Uterus (tissue), 4 donors: ENCODE data around the gene IL1RAPL2. TPM values are rescaled to one million over a fixed set of nuclear protein-coding genes. Genes with fewer than 3 reads are reported as not detected.
"Not testable (repeated sequence)": the region's sequence is repeated elsewhere in the genome, so short reads cannot be mapped to it uniquely, and the experiment has no call there.

Experiments used
- DNase-seq, 2 donors: peaks; one replicate each; pipeline ENCODE4 v3.0.0-alpha.2; 2019 to 2020
- H3K27ac ChIP-seq, 2 donors: fragments of 200-600 bp; sonication (generic); 1 replicate in 1 of 2; 2 replicates in 1 of 2; pipeline ENCODE4 v1.5.1; 2016 to 2018
- H3K27me3 ChIP-seq, 2 donors: fragments of 200-600 bp; sonication (generic); one replicate each; pipeline ENCODE4 v1.5.1; 2018 to 2019; ENCODE audit warnings: control low read depth in 1 of 2
- H3K36me3 ChIP-seq, 2 donors: fragments of 200-600 bp; sonication (generic); one replicate each; pipeline ENCODE4 v1.5.1; 2019; ENCODE audit warnings: control low read depth in 1 of 2
- H3K4me1 ChIP-seq, 2 donors: fragments of 200-600 bp; sonication (generic); one replicate each; pipeline ENCODE4 v1.5.1; 2018 to 2019; ENCODE audit warnings: control low read depth in 1 of 2
- H3K4me3 ChIP-seq, 2 donors: fragments of 200-600 bp; sonication (generic); 1 replicate in 1 of 2; 2 replicates in 1 of 2; pipeline ENCODE4 v1.5.1; 2018 to 2019; ENCODE audit warnings: mild to moderate bottlenecking in 1 of 2
- H3K9me3 ChIP-seq, 2 donors: fragments of 200-600 bp; sonication (generic); one replicate each; pipeline ENCODE4 v1.5.1; 2019; ENCODE audit warnings: control low read depth in 1 of 2
- POLR2A ChIP-seq, 2 donors: fragments of 450-650 bp; IDR thresholded peaks; one replicate each; pipeline ENCODE4 v1.6.1; 2016; ENCODE audit warnings: antibody characterized with exemption in 2 of 2, mild to moderate bottlenecking in 1 of 2, moderate library complexity in 1 of 2
- intact Hi-C: fragments of 100-400 bp; cut with DNase I; formaldehyde crosslinking; loops from one replicate; pipeline ENCODE4 v1.15.1; 2023; ENCODE audit warnings: low total_unique reads
- total RNA-seq, 4 donors: library from RNA; depleted of rRNA in 3 of 4; stranded (reverse); fragments of >200 nt in 3 of 4; gene quantifications; one replicate each; pipeline versions ENCODE4 v1.1.0 to v1.2.4, GENCODE V29; 2014 to 2023
- TF ChIP-seq, protein P1 (sequence below), 4 experiments: fragments of 200-600 bp in 2 of 4; fragments of 450-650 bp in 2 of 4; sonication (generic) in 2 of 4; IDR thresholded peaks; one replicate each; pipeline ENCODE4 v1.5.1; 2016 to 2019; ENCODE audit warnings: antibody characterized with exemption in 4 of 4, mild to moderate bottlenecking in 2 of 4, moderate library complexity in 1 of 4
- donor health status: DM: yes; HTN: yes; CAD: no.

The IL1RAPL2 gene
- total RNA-seq, 4 donors from 2014 or later = 2.1 TPM; not detected in 3

DNA sequence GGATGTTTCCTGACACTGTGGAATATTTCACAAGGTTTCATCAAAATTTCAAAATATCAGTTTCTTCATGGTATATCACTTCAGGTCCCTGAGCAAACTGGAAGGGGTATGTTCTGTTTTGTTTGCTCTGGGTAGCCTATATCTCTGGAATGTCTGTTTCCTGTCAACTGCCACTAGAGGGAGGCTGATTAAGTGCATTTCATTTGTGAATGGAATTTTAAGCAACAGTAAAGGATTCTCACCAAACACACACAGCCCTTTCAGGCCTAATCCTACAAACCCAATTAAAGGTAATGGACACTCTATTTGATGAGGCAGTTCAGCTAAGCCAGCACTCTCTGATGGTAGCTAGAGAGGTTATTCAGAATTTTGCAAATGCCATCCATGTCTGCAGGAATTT is 347.3 kb downstream of the IL1RAPL2 start:
- Histone ChIP-seq H3K27me3 (no peaks in the 10 kb centered on the region), H3K4me1 (no peaks in the 10 kb centered on the region), H3K36me3 (no peaks in the 10 kb centered on the region), H3K27ac (no peak overlapping the region), H3K4me3 (no peak overlapping the region), H3K9me3 (no peaks in the 10 kb centered on the region)
- TF ChIP-seq, protein P1, sequence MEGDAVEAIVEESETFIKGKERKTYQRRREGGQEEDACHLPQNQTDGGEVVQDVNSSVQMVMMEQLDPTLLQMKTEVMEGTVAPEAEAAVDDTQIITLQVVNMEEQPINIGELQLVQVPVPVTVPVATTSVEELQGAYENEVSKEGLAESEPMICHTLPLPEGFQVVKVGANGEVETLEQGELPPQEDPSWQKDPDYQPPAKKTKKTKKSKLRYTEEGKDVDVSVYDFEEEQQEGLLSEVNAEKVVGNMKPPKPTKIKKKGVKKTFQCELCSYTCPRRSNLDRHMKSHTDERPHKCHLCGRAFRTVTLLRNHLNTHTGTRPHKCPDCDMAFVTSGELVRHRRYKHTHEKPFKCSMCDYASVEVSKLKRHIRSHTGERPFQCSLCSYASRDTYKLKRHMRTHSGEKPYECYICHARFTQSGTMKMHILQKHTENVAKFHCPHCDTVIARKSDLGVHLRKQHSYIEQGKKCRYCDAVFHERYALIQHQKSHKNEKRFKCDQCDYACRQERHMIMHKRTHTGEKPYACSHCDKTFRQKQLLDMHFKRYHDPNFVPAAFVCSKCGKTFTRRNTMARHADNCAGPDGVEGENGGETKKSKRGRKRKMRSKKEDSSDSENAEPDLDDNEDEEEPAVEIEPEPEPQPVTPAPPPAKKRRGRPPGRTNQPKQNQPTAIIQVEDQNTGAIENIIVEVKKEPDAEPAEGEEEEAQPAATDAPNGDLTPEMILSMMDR (IDR thresholded peaks at IDR 0.05) = peak in 1 of 4 experiments; percentile 14
- no peak for TF ChIP-seq POLR2A (IDR thresholded peaks at IDR 0.05)
- intact Hi-C loops = no loop called here
- DNase-seq = no peak

DNA sequence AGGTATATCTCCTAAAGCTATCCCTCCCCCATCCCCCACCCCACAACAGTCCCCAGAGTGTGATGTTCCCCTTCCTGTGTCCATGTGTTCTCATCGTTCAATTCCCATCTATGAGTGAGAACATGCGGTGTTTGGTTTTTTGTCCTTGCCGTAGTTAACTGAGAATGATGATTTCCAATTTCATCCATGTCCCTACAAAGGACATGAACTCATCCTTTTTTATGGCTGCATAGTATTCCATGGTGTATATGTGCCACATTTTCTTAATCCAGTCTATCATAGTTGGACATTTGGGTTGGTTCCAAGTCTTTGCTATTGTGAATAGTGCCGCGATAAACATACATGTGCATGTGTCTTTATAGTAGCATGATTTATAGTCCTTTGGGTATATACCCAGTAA is 348.7 kb downstream of the IL1RAPL2 start:
- H3K27me3 ChIP-seq, H3K9me3 ChIP-seq, H3K4me3 ChIP-seq, H3K36me3 ChIP-seq, intact Hi-C loops, H3K27ac ChIP-seq, DNase-seq, H3K4me1 ChIP-seq: not testable (repeated sequence)

DNA sequence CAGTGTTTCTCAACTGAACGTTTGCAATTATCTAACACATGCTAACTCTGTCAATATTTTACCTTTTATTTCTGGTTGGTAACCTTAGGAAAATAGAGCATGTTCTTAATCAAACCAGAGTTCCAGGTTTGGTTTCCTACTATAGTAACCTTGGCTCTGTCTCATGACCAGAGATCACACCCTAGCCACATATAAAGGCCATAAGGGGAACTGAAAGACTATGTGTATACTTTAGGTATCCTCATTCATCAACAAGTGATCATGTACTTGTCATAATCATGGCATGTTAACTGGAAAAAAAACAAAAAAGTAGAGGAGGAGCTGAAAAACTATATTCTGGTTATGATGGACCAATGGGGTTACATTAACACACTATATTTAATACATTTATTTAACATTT is 352.1 kb downstream of the IL1RAPL2 start:
- TF ChIP-seq, protein P1 (IDR thresholded peaks at IDR 0.05) = no peak
- no peak for TF ChIP-seq POLR2A (IDR thresholded peaks at IDR 0.05)
- no peaks in the 10 kb centered on the region for H3K27me3 ChIP-seq
- H3K4me1 ChIP-seq = no peaks in the 10 kb centered on the region
- no peak overlapping the region for H3K27ac ChIP-seq
- intact Hi-C loops = no loop called here
- DNase-seq = no peak
- H3K36me3 ChIP-seq = no peaks in the 10 kb centered on the region
- no peak overlapping the region for H3K4me3 ChIP-seq
- H3K9me3 ChIP-seq = no peaks in the 10 kb centered on the region

DNA sequence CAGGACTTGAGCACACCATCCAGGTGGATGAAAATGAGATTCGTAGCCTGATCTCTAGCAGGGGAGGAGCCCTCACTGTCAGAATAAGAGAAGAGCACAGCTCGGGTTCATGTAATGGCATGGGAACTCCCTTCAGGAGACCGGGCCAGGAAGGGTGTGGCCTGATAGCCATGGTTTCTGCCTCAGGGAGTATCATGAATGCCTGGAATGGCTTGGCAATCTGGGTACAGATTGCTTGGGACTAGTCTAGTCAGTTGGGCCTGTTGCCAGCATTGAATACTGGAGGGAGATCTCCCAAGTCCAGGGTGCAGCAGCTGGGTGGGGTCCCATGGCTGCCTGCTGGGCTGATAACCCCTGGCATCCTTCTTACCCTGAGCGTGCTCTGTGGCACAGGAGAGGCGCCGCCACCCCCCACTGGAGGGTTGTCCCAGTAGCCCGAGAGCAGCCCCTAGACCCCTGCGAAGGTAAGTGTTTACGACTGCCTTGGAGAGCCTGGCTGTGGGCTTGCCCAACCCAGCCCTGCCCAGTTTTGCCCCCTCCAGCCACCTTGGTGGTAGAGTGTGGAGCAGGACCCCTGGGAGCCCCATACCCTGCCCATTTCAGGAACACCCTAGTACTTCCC is 355.7 kb downstream of the IL1RAPL2 start:
- H3K9me3 ChIP-seq = no peaks in the 10 kb centered on the region
- no peaks in the 10 kb centered on the region for H3K36me3 ChIP-seq
- intact Hi-C loops = no loop called here
- no peak overlapping the region for H3K27ac ChIP-seq
- no peak overlapping the region for H3K4me3 ChIP-seq
- no peaks in the 10 kb centered on the region for H3K4me1 ChIP-seq
- no peak for TF ChIP-seq POLR2A (IDR thresholded peaks at IDR 0.05)
- TF ChIP-seq, protein P1 (IDR thresholded peaks at IDR 0.05) = no peak
- H3K27me3 ChIP-seq = peaks cover 0 to 5% of the 10 kb centered on the region in 2 donors
- no peak for DNase-seq

DNA sequence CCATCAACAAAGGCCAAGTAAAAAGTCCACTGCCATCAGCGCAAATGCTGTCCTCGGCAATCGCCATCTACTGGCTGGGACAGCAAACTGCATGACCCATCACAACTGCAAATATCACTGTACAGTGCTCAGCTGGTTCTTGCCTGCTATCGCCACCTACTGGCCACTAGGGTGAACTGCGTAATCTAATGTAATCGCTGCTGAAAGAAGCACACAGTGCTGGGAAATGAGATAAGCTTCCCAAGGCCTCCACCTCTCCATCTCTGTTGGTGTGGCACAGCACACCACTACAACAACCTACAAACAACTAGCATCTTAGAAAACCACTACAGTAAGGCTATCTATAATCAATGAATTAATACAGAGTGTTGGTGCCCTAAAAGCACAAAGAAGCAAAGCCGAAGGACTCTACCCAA is 356.2 kb downstream of the IL1RAPL2 start:
- intact Hi-C loops = no loop called here
- Histone ChIP-seq H3K36me3 (no peaks in the 10 kb centered on the region), H3K9me3 (no peaks in the 10 kb centered on the region), H3K4me3 (no peak overlapping the region), H3K27ac (no peak overlapping the region), H3K4me1 (no peaks in the 10 kb centered on the region), H3K27me3 (peaks cover 0 to 5% of the 10 kb centered on the region in 2 donors)
- TF ChIP-seq, protein P1 (IDR thresholded peaks at IDR 0.05) = peak; percentile 45 to 57 (median 56)
- no peak for TF ChIP-seq POLR2A (IDR thresholded peaks at IDR 0.05)
- DNase-seq = peak; percentile 18 to 22

DNA sequence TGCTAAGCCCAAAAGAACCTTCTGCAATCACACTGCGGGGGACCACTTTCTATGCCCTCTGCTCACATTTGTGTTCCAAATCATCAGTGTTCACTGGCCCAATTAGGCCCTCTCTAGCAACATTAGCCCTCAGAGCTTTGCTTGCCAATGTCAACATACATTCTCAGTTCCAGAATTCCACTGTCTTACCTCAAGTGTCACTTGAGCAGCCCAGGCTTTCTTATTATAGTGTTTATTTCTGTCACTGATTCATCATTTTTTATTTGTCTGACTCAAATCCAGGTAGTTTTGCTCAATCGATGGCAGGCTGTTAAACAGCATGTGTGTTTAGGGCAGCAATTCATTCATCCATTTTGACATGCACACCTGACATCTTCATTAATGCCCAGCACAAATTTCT is 363.3 kb downstream of the IL1RAPL2 start:
- H3K27me3 ChIP-seq = peaks cover 0 to 7% of the 10 kb centered on the region in 2 donors
- no peak overlapping the region for H3K4me3 ChIP-seq
- H3K9me3 ChIP-seq = no peaks in the 10 kb centered on the region
- no peak for DNase-seq
- H3K36me3 ChIP-seq = no peaks in the 10 kb centered on the region
- intact Hi-C loops = no loop called here
- no peak overlapping the region for H3K27ac ChIP-seq
- no peaks in the 10 kb centered on the region for H3K4me1 ChIP-seq
- TF ChIP-seq, protein P1 (IDR thresholded peaks at IDR 0.05) = no peak
- no peak for TF ChIP-seq POLR2A (IDR thresholded peaks at IDR 0.05)
